Stimulated activated CD4-positive, alpha-beta T cell treated with anti-CD3 and anti-CD28 coated beads, Interleukin-4, amount 100 ng/mL, for 48 hours (primary cell): ENCODE results near the gene MACROD2.

Experiments used
- DNase-seq, 2 donors: peaks; one replicate each; pipeline ENCODE4 v3.0.0-alpha.2; 2020; ENCODE audit warnings: low read depth in 2 of 2

The MACROD2 gene

GRCh38 chr20:14647016-14647415 lies 651.7 kb downstream of the MACROD2 start:
- no peak for DNase-seq

DNA sequence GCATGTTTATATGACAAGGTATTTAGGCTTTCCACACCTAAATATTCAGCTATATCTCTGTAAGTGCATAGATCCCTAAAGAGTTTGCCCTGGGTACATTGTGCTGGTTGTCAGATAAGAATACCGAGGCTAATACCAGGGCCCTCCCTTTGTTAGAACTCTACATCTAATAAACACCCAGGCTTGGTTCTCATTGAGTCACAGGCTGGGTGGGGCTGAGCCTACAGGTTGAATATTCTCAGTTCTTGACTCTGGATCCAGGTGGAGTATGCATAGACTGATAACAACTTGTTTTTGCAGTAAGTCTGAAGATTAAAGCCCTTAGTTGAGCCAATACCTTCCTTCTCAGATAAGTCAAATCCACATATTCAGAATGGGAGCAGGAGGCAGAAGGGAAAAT lies 654.3 kb downstream of the MACROD2 start:
- DNase-seq, result no peak

DNA sequence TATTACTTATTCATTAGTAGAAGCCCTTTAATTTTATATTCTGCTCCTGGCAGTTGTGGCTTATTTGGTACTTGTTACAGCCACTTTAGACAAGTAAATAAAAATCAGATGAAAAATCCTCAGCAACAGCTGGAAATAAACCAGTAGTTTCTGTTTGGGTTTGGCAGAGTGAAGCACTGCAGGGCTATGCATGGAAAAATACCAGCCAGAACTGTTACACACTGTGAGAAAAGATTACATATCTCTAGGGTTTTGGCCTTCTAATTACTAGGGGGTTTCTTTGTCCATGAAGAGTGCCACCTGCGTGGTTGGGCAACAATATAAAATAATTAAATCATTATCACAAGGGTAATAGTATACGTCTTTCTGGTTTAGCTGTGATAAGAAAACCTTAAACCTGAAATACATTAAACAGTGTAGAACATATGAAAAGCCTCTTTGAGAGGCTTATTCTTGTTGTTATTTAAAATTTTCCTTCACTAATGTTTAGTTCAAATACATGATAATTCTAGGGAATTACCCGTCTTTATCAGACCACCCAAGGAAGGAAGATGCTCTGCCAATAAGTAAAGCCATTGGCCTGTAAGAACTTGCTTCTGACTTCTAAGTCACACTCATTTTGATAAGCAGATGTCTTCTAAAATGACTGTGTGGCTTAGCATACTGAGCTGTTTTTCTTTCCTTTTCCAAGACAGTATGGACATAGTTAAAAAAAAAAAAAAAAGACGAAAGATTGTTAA lies 662.1 kb downstream of the MACROD2 start:
- DNase-seq, result no peak

- DNase-seq, result no peak
Measured at GRCh38 chr20:14664101-14664500, 668.8 kb downstream of the MACROD2 start.

DNA sequence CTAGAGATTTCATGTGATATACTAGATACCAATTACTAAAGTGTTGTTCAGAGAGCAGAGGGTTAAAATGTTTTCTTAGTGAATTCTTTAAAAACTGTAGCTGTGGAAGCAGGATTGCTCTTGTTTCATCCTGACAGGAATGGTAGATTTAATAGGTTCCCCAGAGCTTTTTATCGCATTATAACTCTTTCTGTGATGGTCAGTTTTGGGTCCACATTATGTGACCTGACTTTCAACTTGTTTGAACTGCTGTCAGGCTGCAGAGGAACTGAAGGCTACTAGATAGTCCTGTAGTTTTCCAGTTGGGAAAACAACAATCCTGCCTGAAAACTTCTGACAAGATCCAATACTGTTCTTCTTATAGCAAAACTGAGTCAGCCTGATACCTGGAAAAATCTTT lies 671.4 kb downstream of the MACROD2 start:
- DNase-seq, result no peak

DNA sequence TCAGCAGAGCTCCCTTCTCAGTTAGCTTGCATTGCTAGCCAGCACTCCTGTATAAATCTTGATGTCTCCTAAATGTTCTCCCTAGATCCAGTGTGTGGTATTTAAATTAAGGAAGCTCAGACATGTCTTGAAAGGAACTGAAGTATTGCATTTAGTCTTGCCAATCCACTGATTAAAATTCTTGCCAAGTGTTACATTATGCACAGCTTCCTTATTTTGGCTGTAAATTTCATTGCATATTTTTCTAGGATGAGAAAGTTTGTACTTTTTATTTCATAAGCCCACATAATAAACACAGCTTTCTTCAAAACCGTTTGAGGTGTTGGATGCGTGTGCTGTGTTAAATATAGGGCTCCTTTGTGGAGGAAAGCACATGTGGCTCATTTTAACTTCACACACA lies 671.9 kb downstream of the MACROD2 start:
- DNase-seq, result no peak

GRCh38 chr20:14672066-14672465 lies 676.8 kb downstream of the MACROD2 start:
- DNase-seq, result no peak

- no peak for DNase-seq
Measured at GRCh38 chr20:14673164-14673563, 677.8 kb downstream of the MACROD2 start.

DNA sequence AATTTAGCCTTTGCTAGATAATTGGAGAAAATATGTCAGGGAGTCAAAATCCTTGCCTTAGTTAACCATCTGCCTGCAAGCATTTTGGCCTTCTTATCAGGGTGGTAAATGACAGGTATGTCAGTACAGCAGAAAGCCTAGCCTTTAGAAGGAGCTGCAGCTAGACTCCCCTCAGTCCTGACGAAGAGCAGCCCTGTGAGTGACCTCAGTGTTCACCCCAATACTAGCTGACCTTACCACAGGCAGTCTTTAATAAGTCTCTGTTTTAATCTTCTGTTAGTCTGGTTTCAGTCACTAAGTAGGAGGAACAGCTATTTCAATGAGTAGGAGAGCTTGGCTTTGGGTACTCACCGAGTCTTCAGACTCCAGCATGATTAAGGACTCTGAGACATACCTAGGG lies 682.1 kb downstream of the MACROD2 start:
- no peak for DNase-seq

DNA sequence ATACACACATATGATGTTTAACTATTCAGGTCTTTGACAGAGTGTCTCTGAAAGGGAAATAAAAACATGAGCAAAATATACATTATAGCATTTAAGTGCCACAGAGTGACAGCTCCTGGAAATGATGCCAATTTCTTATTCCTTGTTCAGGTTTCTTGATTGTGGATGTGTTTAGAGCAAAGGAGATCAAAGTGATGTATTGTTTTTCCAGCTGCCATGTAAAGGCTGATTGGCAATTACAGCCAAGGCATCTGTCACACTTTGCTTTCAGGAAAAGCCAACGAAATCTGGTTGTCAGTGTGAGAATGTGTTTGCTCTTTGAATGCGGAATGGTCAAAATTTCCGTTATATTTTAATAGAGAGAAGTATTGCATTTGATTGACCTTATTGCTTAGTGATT lies 689.9 kb downstream of the MACROD2 start:
- DNase-seq, result no peak

DNA sequence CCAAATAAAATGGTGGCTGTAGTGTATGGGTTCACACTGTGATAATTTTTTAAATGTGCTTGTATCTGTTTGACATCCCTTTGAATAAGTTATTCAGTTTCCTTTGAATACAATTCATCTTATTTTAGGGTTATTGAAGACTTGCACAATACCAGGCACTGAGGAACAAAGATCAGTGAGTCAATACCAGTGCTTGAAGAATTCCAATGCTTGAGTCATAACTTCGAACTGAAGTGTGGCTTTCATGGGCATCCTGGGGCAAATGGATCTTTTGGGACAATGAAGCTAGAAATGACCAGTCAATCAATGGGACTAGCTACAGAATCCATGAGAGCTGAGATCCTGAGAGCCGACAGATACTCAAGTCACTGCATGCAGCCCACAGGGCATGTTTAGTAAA lies 692.0 kb downstream of the MACROD2 start:
- DNase-seq, result no peak

GRCh38 chr20:14688005-14688404 lies 692.7 kb downstream of the MACROD2 start:
- DNase-seq, result no peak

GRCh38 chr20:14691994-14692393 lies 696.7 kb downstream of the MACROD2 start:
- no peak for DNase-seq

DNA sequence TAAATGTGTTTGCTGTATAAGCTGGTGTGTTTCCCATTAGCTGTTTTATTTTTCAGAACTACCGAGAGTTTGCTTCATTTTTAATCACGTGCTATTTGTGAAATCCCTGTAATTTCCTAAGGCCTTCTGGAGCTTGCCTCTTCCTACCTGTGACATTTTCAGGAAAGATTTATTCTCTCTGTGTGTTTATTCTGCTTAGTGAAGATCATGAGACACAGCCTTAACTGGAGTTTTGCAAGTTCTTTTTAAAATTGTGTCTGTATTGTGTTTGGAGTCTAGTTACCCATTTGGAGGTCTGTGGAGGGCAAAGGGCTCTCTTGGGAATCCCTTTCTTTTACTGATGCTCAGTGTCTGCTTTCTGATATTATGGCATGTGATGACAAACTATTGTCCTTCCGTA lies 701.2 kb downstream of the MACROD2 start:
- DNase-seq, result no peak

DNA sequence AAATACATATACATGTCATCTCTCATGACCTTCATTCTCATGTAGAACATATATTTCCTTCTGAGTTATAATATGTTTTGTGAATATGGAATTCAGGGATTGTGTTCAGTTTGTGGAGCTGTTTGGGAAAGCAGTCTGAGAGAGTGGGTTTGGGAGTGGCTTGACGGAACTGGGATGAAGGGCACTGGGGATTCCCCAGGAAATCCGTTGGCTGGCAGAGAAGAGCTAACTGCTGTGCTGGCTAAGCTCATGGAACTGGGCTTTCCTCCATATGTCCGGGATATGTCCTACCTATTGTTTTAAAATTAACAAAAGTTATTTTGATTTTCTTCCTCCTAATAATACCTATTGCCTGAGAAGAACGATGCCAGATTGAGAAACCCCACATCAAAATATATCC lies 701.6 kb downstream of the MACROD2 start:
- DNase-seq, result no peak

DNA sequence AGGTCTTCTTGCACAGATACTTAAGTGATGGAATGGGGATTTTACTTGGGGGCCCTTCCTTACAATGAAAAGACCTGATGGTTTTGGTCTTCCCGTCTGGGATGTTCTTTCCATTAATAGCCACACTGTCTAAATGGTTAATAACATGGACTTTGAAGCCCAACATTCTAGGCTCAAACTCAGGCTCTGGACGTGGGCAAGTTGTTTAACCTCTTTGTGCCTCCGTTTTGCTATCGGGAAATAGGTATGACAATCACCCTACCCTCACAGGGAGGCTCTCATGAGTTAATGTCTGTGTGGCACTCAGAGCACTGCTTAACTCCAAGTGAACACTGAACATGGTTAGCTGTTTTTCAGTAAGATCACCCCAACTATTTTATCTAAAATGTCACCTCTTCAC lies 702.8 kb downstream of the MACROD2 start:
- no peak for DNase-seq

- no peak for DNase-seq
Measured at GRCh38 chr20:14698605-14699373, 703.5 kb downstream of the MACROD2 start.

GRCh38 chr20:14700639-14700960 lies 705.3 kb downstream of the MACROD2 start:
- no peak for DNase-seq

DNA sequence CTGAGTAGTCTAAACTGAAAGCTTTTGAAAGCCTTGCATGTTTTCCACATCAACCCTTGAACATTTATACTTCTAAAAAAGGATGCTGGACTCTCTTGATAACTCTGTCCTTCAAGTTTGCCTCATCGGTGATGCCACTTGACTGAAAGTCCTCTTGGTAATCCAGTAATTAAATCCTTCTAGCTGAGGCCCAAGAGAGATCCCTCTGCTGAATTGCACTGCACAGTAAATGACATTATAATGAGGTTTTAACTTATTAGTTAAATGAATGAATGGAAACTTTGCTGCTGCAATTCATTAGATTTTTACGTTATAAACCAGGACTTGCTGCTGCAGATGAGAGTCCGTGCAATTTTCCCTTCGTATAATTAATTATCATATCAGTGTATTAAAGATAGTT lies 706.0 kb downstream of the MACROD2 start:
- no peak for DNase-seq

GRCh38 chr20:14706555-14706954 lies 711.2 kb downstream of the MACROD2 start:
- DNase-seq, result no peak

DNA sequence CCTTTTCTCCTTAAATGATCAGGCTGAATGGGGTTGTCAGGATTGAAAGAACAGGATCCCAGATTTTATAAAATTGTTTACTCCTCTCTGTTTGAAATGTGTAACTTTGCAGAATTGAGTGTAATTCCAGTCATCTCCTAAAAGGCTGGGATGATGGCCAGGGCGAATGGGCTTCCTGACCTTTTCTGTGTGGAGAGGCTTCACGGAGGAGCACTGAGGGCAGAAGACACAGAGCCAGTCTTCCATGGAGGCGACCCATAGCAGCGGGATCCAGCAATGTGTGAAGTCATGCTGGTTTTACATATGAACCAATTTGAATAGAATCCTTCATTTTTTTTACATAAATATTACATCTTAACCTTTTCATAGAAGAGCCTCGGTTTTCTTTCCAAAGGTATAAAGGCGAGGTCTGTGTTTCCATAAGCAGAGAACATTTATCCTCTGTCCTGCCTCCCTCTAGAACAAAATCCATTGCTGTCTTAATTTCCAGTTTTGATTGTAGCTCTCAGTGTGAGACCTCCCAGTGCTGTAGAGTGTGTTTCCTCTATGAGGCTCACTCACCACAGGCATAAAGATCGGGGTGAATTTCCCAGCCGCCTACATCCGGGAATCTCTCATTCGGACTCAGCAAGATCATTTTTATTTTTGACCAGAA lies 711.8 kb downstream of the MACROD2 start:
- no peak for DNase-seq

DNA sequence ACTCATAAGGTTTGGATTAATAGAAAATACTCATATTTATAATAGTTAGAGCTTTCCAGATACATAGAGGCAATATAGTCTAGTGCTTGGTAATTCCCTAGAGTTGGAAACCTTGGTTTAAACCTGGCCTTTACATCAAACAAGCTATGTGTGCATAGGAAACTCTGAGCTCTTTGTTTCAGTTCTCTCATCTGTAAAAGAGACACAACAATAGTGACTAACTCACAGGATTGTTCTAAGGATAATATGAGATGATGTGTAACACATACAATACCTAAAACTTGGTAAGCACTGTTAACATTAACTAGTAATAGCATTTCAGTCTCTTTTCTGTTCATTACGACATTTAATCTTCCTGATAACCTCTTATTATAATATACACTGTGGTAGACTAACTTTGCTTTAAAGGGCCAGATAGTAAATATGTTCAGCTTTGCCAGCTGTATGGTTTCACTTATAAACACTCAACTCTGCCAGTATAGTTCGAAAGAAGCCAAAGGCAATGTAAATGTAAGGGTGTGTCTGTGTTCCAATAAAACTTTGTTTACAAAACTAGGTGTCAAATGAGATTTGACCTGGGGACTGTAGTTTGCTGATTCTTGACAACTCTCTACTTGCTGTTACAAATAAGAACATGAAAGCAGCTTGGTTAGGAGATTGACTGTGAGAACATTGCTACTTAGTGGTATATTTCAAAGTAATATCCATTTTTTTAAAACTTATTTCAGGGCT lies 712.7 kb downstream of the MACROD2 start:
- DNase-seq, result no peak
